Testis (tissue), 2 donors: Measurements from ENCODE around the gene MAP3K7CL.

ENCODE experiments used
- CTCF ChIP-seq, 3 experiments: fragments of 450-650 bp in 2 of 3; fragments of 200-600 bp in 1 of 3; sonication (generic) in 1 of 3; IDR thresholded peaks; one replicate each; pipeline ENCODE4 v1.5.1; 2016 to 2019; ENCODE audit warnings: antibody characterized with exemption in 3 of 3, mild to moderate bottlenecking in 2 of 3, moderate library complexity in 1 of 3
- POLR2A ChIP-seq: fragments of 450-650 bp; IDR thresholded peaks from one replicate; pipeline ENCODE4 v1.6.1; 2017; ENCODE audit warnings: antibody characterized with exemption, mild to moderate bottlenecking, moderate library complexity

DNA sequence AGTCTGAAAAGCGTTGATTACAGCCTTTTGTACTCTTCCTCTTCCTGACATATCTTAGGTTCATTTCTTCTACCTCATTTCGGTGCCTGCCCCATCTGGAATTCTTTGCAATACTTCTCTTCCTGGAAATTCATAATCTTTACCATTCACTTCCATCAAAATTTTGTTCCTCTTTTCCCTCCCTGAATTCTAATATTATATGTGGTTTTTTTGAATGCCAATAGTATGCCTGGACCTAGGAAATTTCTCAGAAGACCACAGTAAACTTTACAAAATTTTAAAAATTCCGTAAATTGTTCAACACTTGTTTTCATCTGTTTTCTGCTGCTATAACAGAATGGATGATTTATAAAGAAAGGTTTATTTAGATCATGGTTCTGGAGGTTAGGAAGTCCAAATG, 76.8 kb downstream of the MAP3K7CL start:
- TF ChIP-seq CTCF (IDR thresholded peaks at IDR 0.05), result no peak
- no peak for TF ChIP-seq POLR2A
